Measurements from ENCODE around the gene WDR73.
A peak's percentile ranks its signal among the peaks of the same experiment; 100 is the strongest.
"Not testable (repeated sequence)": the region's sequence is repeated elsewhere in the genome, so short reads cannot be mapped to it uniquely, and the experiment has no call there.

The WDR73 gene

DNA sequence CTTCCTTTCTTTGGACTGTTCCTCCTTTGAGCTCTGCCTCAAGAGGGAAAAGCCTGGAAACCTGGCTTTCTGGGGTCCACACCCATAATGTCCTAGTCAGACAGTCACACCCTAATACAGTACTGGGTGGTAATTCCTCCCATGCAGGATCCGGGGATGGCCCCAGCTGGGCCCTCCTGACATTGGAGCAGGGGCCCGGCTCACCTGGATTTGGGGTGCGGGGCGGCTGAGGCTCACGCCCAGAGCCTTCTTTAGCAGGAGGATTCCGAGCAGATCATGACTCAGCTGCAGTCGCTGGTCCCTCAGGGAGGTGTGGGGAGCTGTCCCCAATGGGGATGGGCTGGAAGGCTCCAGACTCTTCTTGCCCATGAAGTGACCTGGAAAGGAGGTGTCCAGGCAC, 2.9 kb upstream of the WDR73 start:
- DNase-seq, result no peak

DNA sequence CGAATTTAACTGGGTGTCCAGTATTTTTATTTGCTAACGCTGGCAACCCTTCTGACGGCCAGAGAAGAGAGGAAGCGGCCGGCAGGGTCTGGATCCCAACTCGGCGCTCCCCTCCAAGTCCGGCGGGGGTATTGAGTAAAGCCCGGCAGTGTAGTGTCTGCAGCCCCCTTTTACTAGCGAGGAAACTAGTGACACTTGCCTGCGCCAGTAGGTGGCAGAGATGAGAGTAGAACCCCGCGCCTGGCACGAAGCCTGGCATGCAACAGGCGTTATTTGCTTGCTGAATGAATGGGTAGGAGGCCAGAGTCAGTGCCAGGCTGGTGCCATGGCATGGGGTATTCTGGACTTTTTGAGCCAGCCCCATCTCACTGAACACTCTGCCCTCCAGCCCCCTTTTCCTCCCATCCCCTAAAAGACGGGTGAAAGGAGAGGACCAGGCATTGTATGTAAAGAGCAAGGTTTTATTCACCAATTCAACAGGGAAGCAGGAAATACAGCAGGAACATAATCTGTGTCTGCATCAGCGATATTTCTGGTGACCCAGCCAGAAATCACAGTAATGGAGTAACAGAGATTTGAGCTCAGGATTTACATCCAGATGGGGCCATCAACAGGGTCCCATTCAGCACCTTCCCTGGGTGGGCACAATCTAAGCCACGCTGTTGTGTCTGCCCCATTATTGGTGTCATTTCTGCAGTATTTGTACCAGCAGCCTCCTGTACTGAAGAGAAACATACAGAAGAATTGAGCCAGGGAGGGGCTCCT, 788 bp upstream of the WDR73 start:
- peak; percentile 41 for DNase-seq

GRCh38 chr15:84653584-84653909, 536 bp downstream of the WDR73 start:
- no peak for DNase-seq

DNA sequence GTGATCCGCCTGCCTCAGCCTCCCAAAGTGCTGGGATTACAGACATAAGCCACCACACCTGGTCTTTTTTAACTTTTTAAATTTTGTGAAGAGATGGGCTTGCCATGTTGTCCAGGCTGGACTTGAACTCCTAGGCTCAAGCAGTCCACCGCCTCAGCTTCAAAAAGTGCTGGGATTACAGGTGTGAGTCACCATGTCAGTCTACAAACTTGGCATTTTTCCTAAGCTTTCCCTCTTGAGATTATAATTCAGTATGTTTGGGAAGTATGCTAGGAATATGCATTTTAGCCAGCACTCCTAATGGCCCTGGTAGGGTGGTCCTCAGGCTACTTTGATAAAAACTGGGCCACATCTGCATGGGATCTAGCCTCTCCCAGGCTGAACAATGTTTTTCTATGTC, 4.4 kb downstream of the WDR73 start:
- no peak for DNase-seq

GRCh38 chr15:84648539-84648938, 5.5 kb downstream of the WDR73 start:
- no peak for DNase-seq

DNA sequence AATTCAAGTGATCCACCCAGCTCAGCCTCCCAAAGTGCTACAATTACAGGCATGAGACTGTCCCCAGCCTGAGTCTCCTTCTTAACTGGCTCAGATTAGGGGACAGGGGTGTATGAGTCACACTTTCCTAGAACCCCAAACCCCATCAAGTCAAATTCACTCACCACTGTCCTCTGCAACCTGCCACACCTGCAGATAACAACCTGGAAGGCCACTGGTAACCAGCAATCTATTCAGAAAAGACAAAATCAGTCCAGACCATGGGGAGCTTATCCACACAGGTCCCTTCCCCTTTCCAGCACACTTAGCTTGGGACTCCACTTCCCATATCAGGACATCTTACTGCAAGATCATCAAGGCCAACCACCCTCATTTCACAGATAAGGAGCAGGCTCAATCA, 6.4 kb downstream of the WDR73 start:
- DNase-seq, result no peak

DNA sequence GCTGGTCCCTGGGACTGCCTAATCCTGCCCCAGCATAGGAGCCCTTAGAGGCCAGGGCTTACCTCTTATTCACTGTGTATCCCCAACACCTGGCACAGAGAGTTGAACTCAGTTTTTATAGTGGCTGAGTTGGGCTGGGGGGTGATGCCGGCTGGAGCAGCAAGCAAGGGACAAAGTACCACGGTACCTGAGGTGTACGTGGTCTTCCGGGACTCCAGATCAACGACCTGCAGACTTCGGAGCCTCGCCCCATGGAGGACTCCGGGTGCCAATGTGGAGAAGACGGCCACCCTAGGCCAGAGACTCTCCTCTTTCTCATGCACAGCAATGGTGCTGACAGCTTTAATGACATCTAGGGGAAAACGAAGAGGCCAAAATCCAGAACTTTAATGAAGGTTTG, 8.1 kb downstream of the WDR73 start:
- DNase-seq, result no peak

DNA sequence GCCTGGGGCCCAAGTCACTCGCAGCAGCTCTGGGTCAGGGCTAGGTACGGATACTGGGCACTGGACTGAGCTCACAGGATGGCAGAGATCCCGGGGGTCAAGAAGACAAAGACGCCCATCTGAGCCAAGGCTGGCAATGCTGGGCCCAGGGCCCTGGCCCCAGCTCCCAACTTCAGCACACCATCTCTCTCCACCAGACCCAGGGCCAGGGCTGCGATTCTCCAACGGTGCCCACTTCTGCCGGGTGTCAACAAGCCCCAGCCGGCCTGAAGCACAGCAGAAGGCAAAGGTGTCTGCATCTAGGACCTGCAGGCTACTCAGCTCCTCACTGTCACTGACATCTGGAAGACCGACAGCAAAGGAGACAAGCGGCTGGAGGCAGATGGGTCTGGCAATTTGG, 8.6 kb downstream of the WDR73 start:
- DNase-seq, result no peak

DNA sequence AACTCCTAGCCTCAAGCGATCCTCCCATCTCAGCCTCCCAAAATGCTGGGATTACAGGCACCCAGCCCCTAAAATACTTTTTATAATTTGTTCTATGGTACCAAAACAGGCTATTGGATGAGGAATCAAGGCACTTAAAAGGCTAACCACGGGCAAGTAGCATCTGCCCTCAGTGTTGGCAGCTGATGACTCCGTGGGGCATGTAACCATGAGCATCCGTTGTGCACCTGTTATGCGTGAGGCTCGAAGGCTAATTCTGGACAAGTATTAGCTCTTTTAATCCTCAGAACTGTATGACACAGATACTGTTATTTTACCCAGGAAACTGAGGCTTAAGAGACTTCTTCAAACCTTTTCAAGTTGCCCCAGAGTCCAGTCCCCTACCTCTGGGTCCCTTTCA, 10.2 kb downstream of the WDR73 start:
- DNase-seq, result no peak

GRCh38 chr15:84642640-84643039, 11.4 kb downstream of the WDR73 start:
- not testable (repeated sequence) for DNase-seq

DNA sequence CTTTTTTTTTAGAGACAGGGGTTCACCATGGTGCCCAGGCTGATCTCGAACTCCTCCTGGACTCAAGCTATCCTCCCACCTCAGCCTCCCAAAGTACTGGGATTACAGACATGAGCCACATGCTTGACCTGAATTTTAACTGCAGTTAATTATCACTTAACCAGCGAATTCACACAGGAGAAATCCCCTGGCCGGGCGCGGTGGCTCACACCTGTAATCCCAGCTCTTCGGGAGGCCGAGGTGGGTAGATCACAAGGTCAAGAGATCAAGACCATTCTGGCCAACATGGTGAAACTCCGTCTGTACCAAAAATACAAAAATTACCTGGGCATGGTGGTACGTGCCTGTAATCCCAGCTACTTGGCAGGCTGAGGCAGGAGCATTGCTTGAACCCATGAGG, 12.2 kb downstream of the WDR73 start:
- not testable (repeated sequence) for DNase-seq

DNA sequence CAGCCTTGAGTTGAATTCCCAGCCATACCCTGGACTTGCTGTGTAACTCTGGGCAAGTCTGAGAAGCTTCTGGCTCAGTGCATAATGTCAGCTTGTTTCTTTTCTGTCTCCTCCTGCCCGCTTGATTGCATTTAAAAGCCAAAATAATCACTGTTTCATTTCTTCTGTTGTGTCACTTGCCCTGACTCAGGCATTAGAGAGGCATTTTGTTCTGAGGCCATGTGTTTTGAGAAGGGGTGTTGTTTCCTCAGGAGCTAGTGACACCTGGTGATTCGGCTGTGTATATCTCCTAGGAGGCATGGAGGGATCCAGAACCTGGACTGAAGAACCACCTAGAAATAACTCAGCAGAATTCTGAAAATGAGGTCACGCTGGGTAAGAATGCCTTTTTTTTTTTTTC, 16.0 kb downstream of the WDR73 start:
- DNase-seq, result no peak

- no peak for DNase-seq
Measured at GRCh38 chr15:84634228-84634837, 19.8 kb downstream of the WDR73 start.

GRCh38 chr15:84633311-84634227, 20.5 kb downstream of the WDR73 start:
- DNase-seq, result peak; percentile 1

- DNase-seq, result peak; percentile 1
Measured at GRCh38 chr15:84631706-84632272, 22.3 kb downstream of the WDR73 start.

DNA sequence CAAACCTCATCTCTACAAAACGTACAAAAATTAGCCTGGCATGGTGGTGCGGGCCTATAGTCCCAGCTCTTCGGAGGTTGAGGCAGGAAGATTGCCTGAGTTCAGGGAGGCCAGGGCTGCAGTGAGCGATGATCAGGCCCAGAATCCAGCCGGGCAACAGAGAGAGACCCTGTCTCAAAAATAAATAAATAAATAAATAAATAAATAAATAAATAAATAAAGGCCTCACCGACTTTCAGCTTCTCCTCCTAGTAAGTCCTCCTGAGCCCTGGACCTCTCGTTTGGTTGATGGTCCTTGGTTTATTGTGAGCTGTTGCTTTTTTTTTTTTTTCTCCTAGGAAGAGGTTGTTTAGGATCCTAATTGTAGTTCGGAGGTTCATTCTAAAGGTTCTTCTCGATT, 25.1 kb downstream of the WDR73 start:
- DNase-seq, result no peak

- DNase-seq, result no peak
Measured at GRCh38 chr15:84625123-84625522, 29.0 kb downstream of the WDR73 start.

DNA sequence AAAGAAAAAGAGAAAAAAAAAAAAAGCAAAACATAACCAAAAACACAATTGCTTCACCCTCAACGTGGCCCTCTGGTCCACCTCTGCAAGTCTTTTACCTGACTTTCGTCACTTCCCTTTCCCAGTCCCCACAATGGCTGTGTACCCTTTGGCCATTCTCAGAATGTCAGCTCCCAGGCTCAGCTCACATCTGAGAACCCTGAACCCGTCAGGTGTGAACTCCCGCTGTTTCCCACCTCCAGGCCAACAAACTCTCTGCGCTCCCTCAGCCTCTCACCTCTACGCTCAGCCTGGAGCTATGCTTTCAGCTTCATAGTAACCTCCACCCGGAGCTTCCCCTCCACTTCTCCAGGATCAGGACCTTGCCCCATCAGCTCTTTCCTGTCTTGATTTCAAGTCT, 29.7 kb downstream of the WDR73 start:
- no peak for DNase-seq

DNA sequence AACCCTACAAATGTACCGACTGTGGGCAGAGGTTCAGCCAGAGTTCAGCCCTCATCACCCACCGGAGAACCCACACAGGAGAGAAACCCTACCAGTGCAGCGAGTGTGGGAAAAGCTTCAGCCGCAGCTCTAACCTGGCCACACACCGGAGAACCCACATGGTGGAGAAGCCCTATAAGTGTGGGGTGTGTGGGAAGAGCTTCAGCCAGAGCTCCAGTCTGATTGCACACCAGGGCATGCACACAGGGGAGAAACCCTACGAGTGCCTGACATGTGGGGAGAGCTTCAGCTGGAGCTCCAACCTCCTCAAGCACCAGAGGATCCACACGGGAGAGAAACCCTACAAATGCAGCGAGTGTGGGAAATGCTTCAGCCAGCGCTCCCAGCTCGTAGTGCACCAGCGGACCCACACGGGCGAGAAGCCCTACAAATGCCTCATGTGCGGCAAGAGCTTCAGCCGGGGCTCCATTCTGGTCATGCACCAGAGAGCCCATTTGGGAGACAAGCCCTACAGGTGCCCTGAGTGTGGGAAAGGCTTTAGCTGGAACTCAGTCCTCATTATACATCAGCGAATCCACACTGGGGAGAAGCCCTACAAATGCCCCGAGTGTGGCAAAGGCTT, 32.6 kb downstream of the WDR73 start:
- DNase-seq, result no peak

DNA sequence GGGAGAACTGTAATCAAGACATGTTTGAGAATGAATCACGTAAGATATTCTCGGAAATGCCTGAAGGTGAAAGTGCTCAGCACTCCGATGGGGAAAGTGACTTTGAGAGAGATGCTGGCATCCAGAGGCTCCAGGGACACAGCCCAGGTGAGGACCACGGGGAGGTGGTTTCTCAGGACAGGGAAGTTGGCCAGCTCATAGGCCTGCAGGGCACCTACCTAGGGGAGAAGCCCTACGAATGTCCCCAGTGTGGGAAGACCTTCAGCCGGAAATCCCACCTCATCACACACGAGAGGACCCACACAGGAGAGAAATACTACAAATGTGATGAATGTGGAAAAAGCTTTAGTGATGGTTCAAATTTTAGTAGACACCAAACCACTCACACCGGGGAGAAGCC, 33.5 kb downstream of the WDR73 start:
- DNase-seq, result no peak

- no peak for DNase-seq
Measured at GRCh38 chr15:84616235-84616634, 37.8 kb downstream of the WDR73 start.

DNA sequence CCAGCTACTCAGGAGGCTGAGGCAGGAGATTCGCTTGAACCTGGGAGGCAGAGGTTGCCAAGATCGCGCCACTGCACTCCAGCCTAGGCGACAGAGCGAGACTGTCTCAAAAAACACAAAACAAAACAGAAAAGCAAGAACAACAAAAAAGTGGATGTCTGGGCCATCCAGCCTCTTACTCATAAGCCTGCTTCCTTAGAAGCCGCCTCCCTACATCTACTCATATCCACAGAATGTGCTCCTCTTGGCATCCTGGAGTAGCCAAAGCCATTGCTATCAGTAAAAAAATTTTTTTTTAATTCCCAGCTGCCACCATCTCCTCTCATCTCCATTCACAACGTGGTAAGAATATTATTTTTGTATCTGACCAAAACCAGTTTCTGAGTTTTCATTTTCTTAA, 42.5 kb downstream of the WDR73 start:
- DNase-seq, result no peak
